Adrenal gland (tissue), 12 donors: ENCODE measurements around the gene MTUS2. TPM values are rescaled to one million over a fixed set of nuclear protein-coding genes. Genes with fewer than 3 reads are reported as not detected.

ENCODE experiments used
- DNase-seq, 7 donors: peaks; one replicate each; pipeline ENCODE4 v3.0.0-alpha.2; 2019 to 2020
- H3K27ac ChIP-seq, 5 donors: fragments of 200-600 bp; sonication (generic) in 4 of 5; 1 replicate in 3 of 5; 2 replicates in 2 of 5; pipeline versions ENCODE4 v1.5.1 to v1.8.0; 2016 to 2020; ENCODE audit warnings: mild to moderate bottlenecking in 1 of 5
- H3K27me3 ChIP-seq: fragments of 200-600 bp; 2 replicates; pipeline ENCODE4 v1.8.0; 2021
- H3K36me3 ChIP-seq, 2 donors: fragments of 200-600 bp; replicated peaks in 1 of 2; 1 replicate in 1 of 2; 2 replicates in 1 of 2; pipeline versions ENCODE4 v1.5.1 to v1.8.0; 2018 to 2022
- H3K4me1 ChIP-seq, 2 donors: fragments of 200-600 bp; replicated peaks in 1 of 2; 1 replicate in 1 of 2; 2 replicates in 1 of 2; pipeline versions ENCODE4 v1.5.1 to v1.8.0; 2018 to 2021
- H3K4me3 ChIP-seq, 4 donors: fragments of 200-600 bp; sonication (generic) in 3 of 4; one replicate each; pipeline ENCODE4 v1.5.1; 2016 to 2018
- H3K9me3 ChIP-seq, 3 donors: fragments of 200-600 bp; sonication (generic) in 1 of 3; replicated peaks in 1 of 3; 1 replicate in 2 of 3; 2 replicates in 1 of 3; pipeline versions ENCODE4 v1.5.1 to v1.8.0; 2016 to 2021
- POLR2A ChIP-seq, 2 donors: fragments of 450-650 bp; IDR thresholded peaks; one replicate each; pipeline ENCODE4 v1.6.1; 2017; ENCODE audit warnings: antibody characterized with exemption in 2 of 2, mild to moderate bottlenecking in 2 of 2, moderate library complexity in 1 of 2
- WGBS, 4 donors: extraction: QIAGEN DNeasy Blood & Tissue Kit in 2 of 4; methylation state at CpG; one replicate each; pipeline versions ENCODE4 v1.1.5 to v1.1.7; 2013 to 2017; 5-methylcytosine and 5-hydroxymethylcytosine counted together
- intact Hi-C, 2 donors: fragments of 100-400 bp; cut with DNase I; formaldehyde crosslinking; loops; one replicate each; pipeline versions ENCODE4 v1.14.1 to v1.15.0; 2022 to 2023
- polyA plus RNA-seq, 3 donors: library from polyadenylated mRNA; stranded (reverse); fragments of 200-250 nt in 2 of 3; fragments of 350-450 nt in 1 of 3; fragmentation: Illumina TruSeq in 1 of 3; extraction: RNeasy Lipid Tissue Mini Kit (QIAGEN cat#74804) in 1 of 3; gene quantifications; one replicate each; pipeline ENCODE4 v1.2.3, GENCODE V29; 2013 to 2014
- total RNA-seq, 9 donors: library from RNA; depleted of rRNA in 4 of 9; stranded (reverse); fragments of >200 nt in 4 of 9; fragments of 120-200 nt in 1 of 9; fragmentation: NEBNext Ultra II Directional in 1 of 9; extraction: Animal tissue kit (Norgen Biotek cat#: 25700) in 1 of 9; gene quantifications; one replicate each; pipeline versions ENCODE4 v1.1.0 to v1.2.4, GENCODE V29; 2013 to 2023
- TF ChIP-seq, protein P1 (sequence below), 6 experiments: fragments of 450-650 bp in 4 of 6; fragments of 200-600 bp in 2 of 6; sonication (generic) in 1 of 6; IDR thresholded peaks; 1 replicate in 5 of 6; 2 replicates in 1 of 6; pipeline versions ENCODE4 v1.5.1 to v1.8.0; 2016 to 2021; ENCODE audit warnings: antibody characterized with exemption in 6 of 6, mild to moderate bottlenecking in 2 of 6, moderate library complexity in 1 of 6
- donor health status: healthy with polysubstance abuse.
- donor health status: Bipolar disorder and iron deficiency.
- donor health status: DM: yes; HTN: yes; CAD: no.
- donor health status: DM: no; HTN: no; CAD: no.
- donor health status: DM: no; HTN: no; CAD: no.
- donor health status: DM: yes; HTN: yes; CAD: no.

The MTUS2 gene
- total and polyA plus RNA-seq, 12 donors, result 0.07 to 0.24 (median 0.14) TPM; not detected in 5

DNA sequence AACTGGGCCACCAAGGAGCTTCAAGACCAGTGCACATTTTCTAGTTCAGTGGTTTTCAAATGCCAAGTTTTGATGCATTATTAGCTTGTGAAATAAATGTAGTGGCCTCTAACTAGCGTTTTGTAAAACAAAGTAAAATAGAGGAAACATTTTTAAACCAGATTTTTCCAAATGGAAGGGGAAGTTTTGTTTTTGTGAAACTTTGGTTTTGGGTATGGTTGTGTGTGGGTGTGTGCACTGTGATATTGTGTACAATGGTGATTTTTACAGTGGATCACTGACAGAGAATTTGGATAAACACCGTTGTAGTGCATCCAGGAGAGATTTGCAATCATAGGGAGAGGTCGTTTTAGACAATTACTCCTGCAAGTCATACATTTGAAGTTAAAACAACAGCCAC, 666.4 kb downstream of the MTUS2 start:
- no peak for DNase-seq
- Histone ChIP-seq H3K9me3 (no peaks in the 10 kb centered on the region), H3K27me3 (no peaks in the 10 kb centered on the region), H3K27ac (no peak overlapping the region), H3K4me3 (no peak overlapping the region), H3K36me3 (no peaks in the 10 kb centered on the region), H3K4me1 (no peaks in the 10 kb centered on the region)
- TF ChIP-seq, protein P1, sequence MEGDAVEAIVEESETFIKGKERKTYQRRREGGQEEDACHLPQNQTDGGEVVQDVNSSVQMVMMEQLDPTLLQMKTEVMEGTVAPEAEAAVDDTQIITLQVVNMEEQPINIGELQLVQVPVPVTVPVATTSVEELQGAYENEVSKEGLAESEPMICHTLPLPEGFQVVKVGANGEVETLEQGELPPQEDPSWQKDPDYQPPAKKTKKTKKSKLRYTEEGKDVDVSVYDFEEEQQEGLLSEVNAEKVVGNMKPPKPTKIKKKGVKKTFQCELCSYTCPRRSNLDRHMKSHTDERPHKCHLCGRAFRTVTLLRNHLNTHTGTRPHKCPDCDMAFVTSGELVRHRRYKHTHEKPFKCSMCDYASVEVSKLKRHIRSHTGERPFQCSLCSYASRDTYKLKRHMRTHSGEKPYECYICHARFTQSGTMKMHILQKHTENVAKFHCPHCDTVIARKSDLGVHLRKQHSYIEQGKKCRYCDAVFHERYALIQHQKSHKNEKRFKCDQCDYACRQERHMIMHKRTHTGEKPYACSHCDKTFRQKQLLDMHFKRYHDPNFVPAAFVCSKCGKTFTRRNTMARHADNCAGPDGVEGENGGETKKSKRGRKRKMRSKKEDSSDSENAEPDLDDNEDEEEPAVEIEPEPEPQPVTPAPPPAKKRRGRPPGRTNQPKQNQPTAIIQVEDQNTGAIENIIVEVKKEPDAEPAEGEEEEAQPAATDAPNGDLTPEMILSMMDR (IDR thresholded peaks at IDR 0.05), result no peak
- no peak for TF ChIP-seq POLR2A (IDR thresholded peaks at IDR 0.05)
- intact Hi-C loops, result no loop called here
- WGBS, 4 donors, result 56 to 69% (median 62%) methylated on average over 3 of the region's 3 CpGs

DNA sequence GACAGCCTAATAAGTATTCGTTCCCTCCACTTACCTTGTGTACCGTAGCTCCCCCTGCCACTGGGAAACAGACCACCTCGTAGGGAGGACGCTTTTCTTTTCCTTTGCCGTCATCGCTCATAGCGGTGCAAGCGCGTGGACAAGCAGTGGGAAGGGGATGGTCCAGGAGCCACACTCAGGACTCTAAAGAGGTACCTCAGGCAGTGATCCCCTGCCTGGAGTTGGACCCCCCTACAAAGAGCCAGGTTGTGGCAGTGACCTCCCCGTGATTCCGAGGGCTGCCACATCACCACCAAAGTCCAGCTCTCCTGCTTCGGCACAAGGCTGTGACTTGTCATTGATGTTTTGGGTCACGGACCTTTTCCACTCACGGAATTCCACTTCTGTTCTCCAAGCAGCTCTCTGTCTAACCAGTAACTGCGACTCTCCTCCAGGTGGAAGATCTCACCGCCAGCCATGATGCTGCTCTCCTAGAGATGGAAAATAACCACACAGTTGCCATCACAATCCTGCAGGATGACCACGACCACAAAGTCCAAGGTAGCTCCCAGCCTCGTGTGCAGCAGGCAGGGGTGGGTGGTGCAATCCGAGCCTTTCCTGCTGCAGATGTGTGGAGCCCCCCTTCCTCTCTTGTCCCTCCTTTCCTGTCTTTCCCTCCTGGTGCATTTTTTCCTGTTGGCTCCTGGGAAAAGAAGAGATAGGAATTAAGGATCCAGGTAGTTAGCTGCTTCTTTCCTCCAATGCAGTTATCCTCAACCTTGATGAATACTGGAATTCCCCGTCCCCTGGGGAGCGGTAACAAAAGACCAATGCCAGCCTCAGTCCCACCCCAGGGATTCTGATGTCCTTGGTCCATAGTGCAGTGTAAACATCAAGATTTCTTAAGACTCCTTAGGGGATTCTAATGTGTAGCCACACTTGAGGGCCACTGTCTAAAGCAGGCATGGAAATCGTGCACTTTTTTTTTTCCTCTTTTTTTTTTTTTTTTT, 667.6 kb downstream of the MTUS2 start:
- Histone ChIP-seq H3K4me1 (no peaks in the 10 kb centered on the region), H3K4me3 (no peak overlapping the region), H3K27me3 (no peaks in the 10 kb centered on the region), H3K36me3 (no peaks in the 10 kb centered on the region), H3K27ac (no peak overlapping the region), H3K9me3 (no peaks in the 10 kb centered on the region)
- intact Hi-C loops, result no loop called here
- no peak for TF ChIP-seq POLR2A (IDR thresholded peaks at IDR 0.05)
- TF ChIP-seq, protein P1 (IDR thresholded peaks at IDR 0.05), result no peak
- WGBS, 4 donors, result 77 to 86% (median 82%) methylated on average over 21 to 22 of the region's 22 CpGs
- no peak for DNase-seq

DNA sequence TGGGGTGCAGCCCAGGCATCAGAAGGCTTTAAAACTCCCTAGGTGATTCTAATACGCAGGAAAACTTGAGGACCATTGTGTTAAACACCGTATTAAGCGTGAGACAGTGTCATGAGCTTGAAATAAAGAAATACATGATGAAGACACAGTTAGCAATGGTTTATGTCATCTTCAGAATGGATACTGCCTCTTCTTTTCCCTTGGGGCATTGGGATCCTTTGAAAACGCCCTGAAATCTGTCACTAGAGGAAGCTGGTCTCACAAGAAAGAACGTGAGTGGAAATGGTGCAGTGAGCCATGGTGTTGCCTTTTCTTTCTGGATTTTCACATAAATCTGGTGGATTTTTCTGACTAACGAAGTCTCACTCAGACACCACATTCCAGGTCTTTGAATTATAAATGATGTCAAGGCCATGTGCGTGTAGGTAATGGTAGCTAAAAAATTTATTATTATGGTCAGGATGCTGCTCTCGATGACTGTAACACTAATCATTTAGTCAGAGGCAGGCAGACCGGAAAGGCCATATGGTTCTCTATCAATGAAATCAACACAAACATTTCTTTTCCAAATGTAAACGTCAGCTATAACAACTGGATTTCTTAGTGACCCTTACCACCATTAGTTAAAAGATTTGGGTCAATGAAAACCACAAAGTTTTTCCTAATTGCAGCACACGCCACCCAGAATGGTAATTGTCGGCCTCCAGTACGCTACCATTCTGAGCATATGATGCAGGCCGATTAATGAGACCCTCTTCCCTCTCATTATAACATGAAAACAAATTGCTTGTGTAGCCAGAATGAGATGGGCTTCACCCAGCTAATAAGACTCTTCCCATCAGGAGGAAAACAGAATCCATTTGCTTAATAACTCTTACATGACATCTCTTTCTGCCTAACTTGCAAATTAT, 669.8 kb downstream of the MTUS2 start:
- no peak for TF ChIP-seq POLR2A (IDR thresholded peaks at IDR 0.05)
- TF ChIP-seq, protein P1 (IDR thresholded peaks at IDR 0.05), result no peak
- no peaks in the 10 kb centered on the region for H3K4me1 ChIP-seq
- H3K27me3 ChIP-seq, result no peaks in the 10 kb centered on the region
- H3K27ac ChIP-seq, result no peak overlapping the region
- no peaks in the 10 kb centered on the region for H3K9me3 ChIP-seq
- H3K4me3 ChIP-seq, result no peak overlapping the region
- intact Hi-C loops, result no loop called here
- H3K36me3 ChIP-seq, result no peaks in the 10 kb centered on the region
- DNase-seq, result no peak
- 71 to 80% (median 76%) methylated on average over 14 of the region's 14 CpGs for WGBS, 4 donors

DNA sequence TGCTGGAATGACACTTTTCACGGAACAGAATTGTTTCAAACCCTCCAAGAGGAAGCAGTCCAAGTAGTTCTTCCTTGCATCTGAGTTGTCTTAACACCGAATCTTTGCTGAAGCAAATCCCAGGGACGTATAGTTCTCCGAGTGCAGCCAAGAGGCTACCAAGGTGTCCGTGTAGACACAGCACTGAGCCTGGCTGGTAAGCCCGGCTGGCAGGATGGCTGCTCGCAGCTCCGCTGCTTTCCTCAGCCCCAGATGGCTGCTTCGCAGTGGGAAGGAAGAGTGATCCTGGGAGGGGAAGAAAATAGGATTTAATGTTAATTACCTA, 670.4 kb downstream of the MTUS2 start:
- H3K27ac ChIP-seq, result no peak overlapping the region
- H3K27me3 ChIP-seq, result no peaks in the 10 kb centered on the region
- no peaks in the 10 kb centered on the region for H3K4me1 ChIP-seq
- H3K9me3 ChIP-seq, result no peaks in the 10 kb centered on the region
- no peaks in the 10 kb centered on the region for H3K36me3 ChIP-seq
- no peak for DNase-seq
- WGBS, 4 donors, result 84 to 91% (median 87%) methylated on average over 9 of the region's 9 CpGs
- TF ChIP-seq POLR2A (IDR thresholded peaks at IDR 0.05), result no peak
- TF ChIP-seq, protein P1 (IDR thresholded peaks at IDR 0.05), result no peak
- H3K4me3 ChIP-seq, result no peak overlapping the region
- intact Hi-C loops, result no loop called here
